NCI-H187 treated with DMSO at 0.1 percent for 48 hours (cell line): ENCODE data around the gene EPHB1.
"Not testable (repeated sequence)": the region's sequence is repeated elsewhere in the genome, so short reads cannot be mapped to it uniquely, and the experiment has no call there.

ENCODE experiments used
- DNase-seq: peaks from one replicate; lab custom pipeline; 2025; lab: John Stamatoyannopoulos, UW

Gene EPHB1

DNA sequence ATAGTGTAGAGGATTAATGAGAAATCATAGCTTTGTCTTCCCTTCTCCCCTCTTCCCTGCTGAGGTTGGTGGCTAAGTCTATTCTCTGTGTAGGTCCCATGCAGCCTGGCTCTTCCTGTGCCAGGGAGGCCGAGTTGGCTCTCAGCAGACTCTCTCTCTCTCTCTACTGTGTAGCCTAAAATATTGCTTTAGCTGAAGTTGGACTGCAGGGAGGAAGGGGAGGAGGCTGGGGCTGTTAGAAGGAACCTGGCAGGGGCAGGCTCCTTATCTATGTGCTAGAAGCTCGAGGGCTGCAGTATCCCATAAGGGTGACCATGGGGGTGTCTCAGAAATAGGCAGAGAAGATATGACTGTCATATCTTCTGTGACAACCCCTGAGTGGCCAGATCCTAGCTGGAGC, 160.8 kb downstream of the EPHB1 start:
- DNase-seq, result no peak

DNA sequence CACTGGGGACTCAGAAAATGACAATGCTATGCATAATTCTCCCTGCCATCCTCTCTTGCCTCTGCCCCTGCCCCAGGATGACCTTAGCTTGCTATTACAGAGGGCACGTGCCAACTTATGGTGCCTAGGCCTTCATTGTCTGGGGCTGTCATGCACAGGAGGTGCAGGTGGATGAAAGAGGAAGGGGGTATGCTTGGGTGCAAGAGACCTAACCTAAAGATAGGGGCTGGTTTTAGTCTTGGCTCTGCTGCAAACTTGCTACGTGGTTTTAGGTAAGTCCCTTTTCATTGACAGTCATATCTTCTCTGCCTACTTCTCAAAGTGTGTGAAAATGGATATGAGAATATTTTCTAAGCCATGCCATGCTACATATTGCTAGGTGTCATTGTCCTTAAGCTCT, 161.3 kb downstream of the EPHB1 start:
- DNase-seq, result no peak

DNA sequence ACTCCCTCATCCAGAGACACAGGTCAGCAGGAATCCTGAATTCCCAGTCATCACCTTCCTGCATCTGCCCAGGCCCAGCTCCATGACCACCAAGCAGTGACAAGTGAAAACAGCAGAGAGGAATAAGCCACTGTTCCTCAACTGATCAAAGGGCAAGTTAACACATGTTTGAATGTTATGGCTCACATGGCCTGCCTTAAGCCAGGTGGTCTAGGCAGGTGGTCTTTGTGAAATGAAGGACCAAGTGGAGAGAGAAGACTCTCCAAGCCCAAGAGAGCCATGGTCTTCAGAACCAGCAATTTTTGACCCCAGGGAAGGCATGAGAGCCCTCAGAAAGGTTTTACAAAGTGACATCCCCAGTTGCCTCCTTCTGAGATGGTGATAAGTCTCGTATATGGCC, 161.8 kb downstream of the EPHB1 start:
- DNase-seq, result no peak

DNA sequence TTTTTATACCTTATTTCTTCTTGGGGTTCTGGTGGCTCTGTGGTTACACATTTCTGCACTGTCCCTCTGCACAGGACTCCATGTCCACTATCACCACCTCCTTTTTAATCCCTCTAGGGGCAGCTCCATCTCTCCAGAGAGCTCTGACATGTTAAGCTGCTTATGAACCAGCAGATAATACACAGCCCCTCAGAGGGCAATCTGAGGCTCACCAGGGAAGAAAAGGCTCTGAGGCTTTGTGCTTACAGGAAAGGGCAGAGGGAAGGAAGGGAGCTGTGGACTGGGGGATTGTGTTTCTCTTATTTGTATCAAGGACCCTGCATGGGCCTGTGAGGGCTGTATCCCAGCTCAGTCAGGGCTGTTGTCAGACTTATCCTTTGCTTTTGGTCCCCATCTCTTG, 164.5 kb downstream of the EPHB1 start:
- DNase-seq, result no peak

- DNase-seq, result no peak
Observed at GRCh38 chr3:134964226-134964625, 169.2 kb downstream of the EPHB1 start.

DNA sequence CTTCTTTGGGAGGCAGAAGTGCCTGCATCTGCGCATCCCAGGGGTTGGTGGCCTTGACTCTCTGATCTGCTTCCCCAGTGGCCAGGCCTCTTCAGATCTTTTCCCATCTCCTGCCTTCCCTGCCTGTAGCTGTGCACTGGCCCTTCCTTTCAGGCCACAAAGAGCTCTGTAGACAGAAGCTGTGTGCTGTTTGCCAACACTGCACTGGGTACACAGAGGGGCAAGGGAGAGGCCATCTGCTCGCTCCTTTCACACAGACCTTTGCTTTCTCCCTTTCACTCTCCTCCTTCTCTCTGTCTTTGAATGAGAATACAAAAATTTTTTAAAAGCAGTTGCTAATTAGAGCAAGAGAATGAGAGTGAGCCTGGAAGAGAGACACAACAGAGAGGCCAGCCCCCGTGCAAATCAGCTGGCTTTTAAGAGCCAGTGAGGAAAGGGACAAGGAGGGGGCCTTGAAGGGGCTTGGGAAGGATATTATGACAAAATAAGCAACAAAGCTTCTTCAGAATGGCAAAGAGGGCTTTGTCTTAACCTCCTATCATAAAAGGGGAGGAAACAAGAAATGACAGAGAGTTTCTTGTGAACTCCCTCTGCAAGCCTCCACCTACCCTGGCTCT, 170.9 kb downstream of the EPHB1 start:
- no peak for DNase-seq

- DNase-seq, result no peak
Observed at GRCh38 chr3:134970895-134971294, 175.8 kb downstream of the EPHB1 start.

GRCh38 chr3:134971306-134971705, 176.2 kb downstream of the EPHB1 start:
- no peak for DNase-seq

DNA sequence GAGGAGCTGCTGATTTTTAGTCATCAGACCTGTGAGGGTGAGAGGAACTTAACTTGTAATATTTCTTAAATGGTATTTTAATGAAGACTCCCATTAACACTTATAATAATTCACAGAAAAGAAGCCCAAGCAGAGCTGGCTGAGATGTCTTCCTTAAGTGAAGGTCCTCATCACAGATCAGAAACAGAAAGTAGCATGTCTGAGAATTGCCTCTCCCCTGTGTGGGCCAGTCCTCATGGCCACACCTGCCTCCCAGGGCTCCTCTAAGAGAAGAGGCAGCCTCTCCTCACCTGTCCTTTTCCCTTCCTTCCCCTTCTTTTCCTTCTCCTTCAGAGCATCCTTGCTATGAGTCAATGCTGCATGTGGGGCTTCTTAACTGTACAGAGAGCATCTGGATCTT, 176.8 kb downstream of the EPHB1 start:
- DNase-seq, result not testable (repeated sequence)

GRCh38 chr3:134972836-134973455, 177.9 kb downstream of the EPHB1 start:
- no peak for DNase-seq

DNA sequence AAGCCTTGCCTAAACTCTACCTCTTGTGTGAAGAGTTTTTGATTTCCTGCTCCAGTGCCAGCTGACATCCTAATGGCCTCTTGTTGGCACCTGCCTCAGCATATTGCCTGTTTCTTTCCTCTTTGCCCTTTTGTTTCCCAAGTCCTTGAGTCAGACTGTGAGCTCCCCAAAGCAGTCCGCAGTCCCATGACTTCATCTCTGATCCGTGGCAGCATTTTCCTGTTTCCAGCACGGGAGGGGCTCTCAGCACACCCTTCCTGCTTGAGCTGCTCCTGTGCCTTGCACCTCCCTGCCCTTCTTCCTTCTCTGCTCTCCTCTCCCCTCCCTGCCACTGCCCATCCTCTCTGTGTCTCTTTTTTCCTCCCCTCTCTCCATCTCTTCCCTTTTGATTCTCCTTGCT, 179.6 kb downstream of the EPHB1 start:
- peak; percentile 94 for DNase-seq

DNA sequence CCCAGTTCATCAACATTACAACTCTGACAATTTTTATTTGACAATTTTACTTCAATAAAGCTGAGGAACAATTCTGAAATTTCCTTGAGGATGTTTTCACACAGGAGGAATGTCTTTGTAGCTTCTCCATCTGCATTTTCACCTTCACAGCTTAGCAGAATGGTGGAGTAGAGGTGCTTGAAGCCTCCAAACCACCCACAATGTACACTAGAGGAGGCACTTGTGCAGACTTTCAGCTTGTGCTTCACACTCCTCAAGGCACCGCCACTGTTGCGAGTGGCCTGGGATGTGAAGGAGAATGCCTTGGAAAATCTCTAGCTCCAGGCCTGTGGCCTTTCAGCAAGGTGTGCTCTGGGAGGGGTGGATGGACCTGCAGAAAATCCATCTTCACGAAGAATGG, 181.9 kb downstream of the EPHB1 start:
- DNase-seq, result no peak

GRCh38 chr3:134978658-134979057, 183.6 kb downstream of the EPHB1 start:
- DNase-seq, result no peak

GRCh38 chr3:134985864-134986715, 191.0 kb downstream of the EPHB1 start:
- no peak for DNase-seq

- no peak for DNase-seq
Observed at GRCh38 chr3:134988666-134989065, 193.6 kb downstream of the EPHB1 start.

DNA sequence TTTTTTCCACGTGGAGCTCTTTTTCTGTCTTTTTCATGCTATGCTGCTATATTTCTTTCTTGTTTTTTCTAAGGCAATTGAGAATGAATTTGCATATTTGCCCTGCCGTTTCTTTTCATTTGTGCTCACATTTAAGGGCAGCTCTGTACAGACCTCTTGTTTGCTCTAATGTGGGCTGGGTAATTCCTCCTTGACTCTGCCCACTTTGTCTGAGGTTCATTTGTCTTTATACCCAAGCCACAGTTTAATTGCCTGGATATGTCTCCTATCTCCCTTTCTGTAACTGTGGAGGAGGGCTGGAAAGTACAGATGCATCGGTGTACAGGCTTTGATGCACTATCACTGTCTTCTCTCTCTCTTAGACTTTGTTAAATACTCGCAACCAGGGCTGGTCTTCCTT, 195.9 kb downstream of the EPHB1 start:
- DNase-seq, result no peak

- no peak for DNase-seq
Observed at GRCh38 chr3:134991472-134992010, 196.5 kb downstream of the EPHB1 start.

GRCh38 chr3:134992180-134992579, 197.1 kb downstream of the EPHB1 start:
- no peak for DNase-seq

- no peak for DNase-seq
Observed at GRCh38 chr3:134992586-134992985, 197.5 kb downstream of the EPHB1 start.

GRCh38 chr3:134993011-134993410, 198.0 kb downstream of the EPHB1 start:
- no peak for DNase-seq

- no peak for DNase-seq
Observed at GRCh38 chr3:134998158-134998557, 203.1 kb downstream of the EPHB1 start.

DNA sequence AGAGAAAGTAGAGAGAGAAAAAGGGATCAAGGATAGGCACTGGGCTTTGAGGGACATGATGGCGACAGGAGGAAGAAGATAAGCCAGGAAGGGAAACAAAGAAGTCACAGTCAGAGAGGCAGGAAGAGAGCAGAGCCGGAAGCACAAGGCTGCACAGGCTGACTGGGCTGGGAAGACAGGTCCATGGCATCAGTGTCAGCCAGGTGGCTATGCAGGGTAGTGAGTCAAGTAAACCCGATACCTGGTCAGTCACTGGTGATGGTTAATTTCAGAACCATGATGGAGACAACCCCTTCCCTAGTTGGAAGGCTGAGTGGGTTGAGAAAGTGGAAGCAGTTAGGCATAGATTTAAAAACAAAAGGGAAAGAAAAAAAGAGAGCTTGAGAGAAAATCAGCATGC, 203.8 kb downstream of the EPHB1 start:
- no peak for DNase-seq

DNA sequence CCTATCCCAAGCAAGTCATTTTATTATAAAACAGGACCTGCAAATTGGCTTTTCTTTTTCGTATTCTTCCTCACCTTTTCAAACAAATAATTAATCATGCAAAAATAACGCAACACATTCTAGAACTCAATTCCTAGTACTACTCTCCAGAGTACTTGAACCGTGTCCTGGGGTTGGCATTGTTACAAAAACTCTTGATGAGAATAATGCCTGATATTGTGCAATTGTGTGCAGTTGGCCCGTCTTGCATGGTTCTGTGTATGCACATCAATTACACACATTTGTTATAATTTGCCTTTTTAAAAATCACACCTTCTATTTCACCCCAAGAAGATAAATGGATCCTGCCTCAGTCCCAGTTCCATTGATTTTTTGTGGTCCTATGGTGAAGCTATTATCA, 205.4 kb downstream of the EPHB1 start:
- no peak for DNase-seq
